Smooth muscle cell (in vitro differentiated cells): ENCODE data around the gene ORC3. TPM values are rescaled to one million over a fixed set of nuclear protein-coding genes. Genes with fewer than 3 reads are reported as not detected.
"Not testable (repeated sequence)": the region's sequence is repeated elsewhere in the genome, so short reads cannot be mapped to it uniquely, and the experiment has no call there.

ENCODE experiments used
- DNase-seq: peaks from one replicate; lab custom pipeline; 2025; ENCODE audit not compliant: unreplicated experiment; lab: John Stamatoyannopoulos, UW
- H2AFZ ChIP-seq: fragments of 200-600 bp; sonication (generic); 2 replicates; pipeline ENCODE4 v1.6.0; 2016; ENCODE audit warnings: antibody characterized with exemption, low read depth, mild to moderate bottlenecking
- H3F3A ChIP-seq: fragments of 200-600 bp; sonication (generic); 2 replicates; pipeline ENCODE4 v1.6.0; 2017; ENCODE audit warnings: antibody characterized with exemption, low read depth
- H3K27ac ChIP-seq: fragments of 200-600 bp; sonication (generic); 2 replicates; pipeline ENCODE4 v1.5.1; 2016; ENCODE audit warnings: low read depth, mild to moderate bottlenecking
- H3K27me3 ChIP-seq: fragments of 200-600 bp; sonication (generic); 2 replicates; pipeline ENCODE4 v1.6.1; 2016; ENCODE audit warnings: low read depth, mild to moderate bottlenecking
- H3K36me3 ChIP-seq: fragments of 200-600 bp; sonication (generic); 2 replicates; pipeline ENCODE4 v1.5.1; 2016; ENCODE audit warnings: low read depth
- H3K4me1 ChIP-seq: fragments of 200-600 bp; sonication (generic); 2 replicates; pipeline ENCODE4 v1.5.1; 2016; ENCODE audit warnings: low read depth
- H3K4me2 ChIP-seq: fragments of 200-600 bp; sonication (generic); 2 replicates; pipeline ENCODE4 v1.6.0; 2016; ENCODE audit warnings: mild to moderate bottlenecking
- H3K4me3 ChIP-seq: fragments of 200-600 bp; sonication (generic); 2 replicates; pipeline ENCODE4 v1.5.1; 2016; ENCODE audit warnings: mild to moderate bottlenecking
- H3K79me2 ChIP-seq: fragments of 200-600 bp; sonication (generic); 2 replicates; pipeline ENCODE4 v1.6.0; 2016; ENCODE audit warnings: low read depth, mild to moderate bottlenecking
- H3K9ac ChIP-seq: fragments of 200-600 bp; sonication (generic); 2 replicates; pipeline ENCODE4 v1.6.0; 2016; ENCODE audit warnings: low read depth
- H3K9me3 ChIP-seq: fragments of 200-600 bp; sonication (generic); replicated peaks from 2 replicates; pipeline ENCODE4 v1.5.1; 2016; ENCODE audit warnings: low read depth
- H4K20me1 ChIP-seq: fragments of 200-600 bp; sonication (generic); 2 replicates; pipeline ENCODE4 v1.6.0; 2016; ENCODE audit warnings: low read depth
- WGBS: methylation state at CpG from one replicate; pipeline ENCODE4 v1.1.7; 2016; ENCODE audit warnings: low lambda C conversion rate; 5-methylcytosine and 5-hydroxymethylcytosine counted together
- polyA plus RNA-seq: library from polyadenylated mRNA; unstranded; fragments of >200 nt; fragmentation: Nextera tagmentation; extraction: Ambion mirVana; gene quantifications from 2 replicates; pipeline ENCODE4 v1.2.1, GENCODE V29; 2016
- total RNA-seq: library from RNA; depleted of rRNA; stranded (reverse); fragments of >200 nt; gene quantifications from 2 replicates; pipeline ENCODE4 v1.2.3, GENCODE V29; 2014
- TF ChIP-seq, protein P1 (sequence below): fragments of 200-600 bp; sonication (generic); IDR thresholded peaks from 2 replicates; pipeline ENCODE4 v1.5.1; 2017; ENCODE audit warnings: borderline replicate concordance, mild to moderate bottlenecking, antibody characterized with exemption; ENCODE audit not compliant: insufficient read depth, poor library complexity, severe bottlenecking

ORC3 gene
- total and polyA plus RNA-seq, 2 experiments from 2014 or later = 23.4 to 37.1 TPM

- Histone ChIP-seq H3K4me2 (no peak overlapping the region), H3K9ac (no peak overlapping the region), H3K27ac (no peak overlapping the region), H3F3A (peaks cover 7% of the 10 kb centered on the region), H3K36me3 (no peaks in the 10 kb centered on the region), H3K79me2 (peaks cover 100% of the 10 kb centered on the region), H2AFZ (no peak overlapping the region), H3K4me3 (no peak overlapping the region), H3K9me3 (no peaks in the 10 kb centered on the region), H3K27me3 (no peaks in the 10 kb centered on the region), H3K4me1 (peaks cover 11% of the 10 kb centered on the region), H4K20me1 (peaks cover 100% of the 10 kb centered on the region)
- TF ChIP-seq, protein P1, sequence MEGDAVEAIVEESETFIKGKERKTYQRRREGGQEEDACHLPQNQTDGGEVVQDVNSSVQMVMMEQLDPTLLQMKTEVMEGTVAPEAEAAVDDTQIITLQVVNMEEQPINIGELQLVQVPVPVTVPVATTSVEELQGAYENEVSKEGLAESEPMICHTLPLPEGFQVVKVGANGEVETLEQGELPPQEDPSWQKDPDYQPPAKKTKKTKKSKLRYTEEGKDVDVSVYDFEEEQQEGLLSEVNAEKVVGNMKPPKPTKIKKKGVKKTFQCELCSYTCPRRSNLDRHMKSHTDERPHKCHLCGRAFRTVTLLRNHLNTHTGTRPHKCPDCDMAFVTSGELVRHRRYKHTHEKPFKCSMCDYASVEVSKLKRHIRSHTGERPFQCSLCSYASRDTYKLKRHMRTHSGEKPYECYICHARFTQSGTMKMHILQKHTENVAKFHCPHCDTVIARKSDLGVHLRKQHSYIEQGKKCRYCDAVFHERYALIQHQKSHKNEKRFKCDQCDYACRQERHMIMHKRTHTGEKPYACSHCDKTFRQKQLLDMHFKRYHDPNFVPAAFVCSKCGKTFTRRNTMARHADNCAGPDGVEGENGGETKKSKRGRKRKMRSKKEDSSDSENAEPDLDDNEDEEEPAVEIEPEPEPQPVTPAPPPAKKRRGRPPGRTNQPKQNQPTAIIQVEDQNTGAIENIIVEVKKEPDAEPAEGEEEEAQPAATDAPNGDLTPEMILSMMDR = no peak
- WGBS = 95% methylated on average over 3 of the region's 3 CpGs
- DNase-seq = no peak
Observed at GRCh38 chr6:87687296-87687695, 97.4 kb downstream of the ORC3 start.

DNA sequence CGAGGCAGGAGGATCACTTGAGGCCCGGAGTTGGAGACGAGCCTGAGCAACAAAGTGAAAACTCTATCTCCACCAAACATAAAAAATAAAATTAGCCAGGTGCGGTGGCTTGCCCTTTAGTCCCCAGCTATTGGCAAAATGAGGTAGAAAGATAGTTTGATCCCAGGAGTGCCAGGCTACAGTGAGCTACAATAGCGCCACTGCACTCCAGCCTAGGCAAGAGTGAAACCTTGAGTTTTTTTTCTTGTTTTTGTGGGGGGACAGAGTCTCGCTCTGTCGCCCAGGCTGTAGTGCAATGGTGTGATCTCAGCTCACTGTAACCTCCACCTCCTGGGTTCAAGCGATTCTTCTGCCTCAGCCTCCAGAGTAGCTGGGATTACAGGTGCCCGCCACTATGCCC lies 98.0 kb downstream of the ORC3 start:
- peaks cover 100% of the 10 kb centered on the region for H3K79me2 ChIP-seq
- H3K4me1 ChIP-seq, H3K4me2 ChIP-seq, H2AFZ ChIP-seq, H3K9ac ChIP-seq, DNase-seq, H3K27me3 ChIP-seq, H3K36me3 ChIP-seq, H3K27ac ChIP-seq, H3K9me3 ChIP-seq, H3F3A ChIP-seq, H3K4me3 ChIP-seq: not testable (repeated sequence)
- H4K20me1 ChIP-seq = peaks cover 100% of the 10 kb centered on the region
- WGBS = 97% methylated on average over 9 of the region's 9 CpGs

- no peak overlapping the region for H3K9ac ChIP-seq
- peaks cover 21% of the 10 kb centered on the region for H3K4me1 ChIP-seq
- H3K79me2 ChIP-seq = peaks cover 100% of the 10 kb centered on the region
- H2AFZ ChIP-seq = no peak overlapping the region
- TF ChIP-seq, protein P1 = no peak
- H4K20me1 ChIP-seq = peaks cover 100% of the 10 kb centered on the region
- no peak for DNase-seq
- H3K4me3 ChIP-seq = no peak overlapping the region
- 99% methylated on average over 3 of the region's 3 CpGs for WGBS
- H3K36me3 ChIP-seq = no peaks in the 10 kb centered on the region
- H3K27me3 ChIP-seq = no peaks in the 10 kb centered on the region
- H3F3A ChIP-seq = peaks cover 4% of the 10 kb centered on the region
- H3K27ac ChIP-seq = no peak overlapping the region
- H3K9me3 ChIP-seq = no peaks in the 10 kb centered on the region
- H3K4me2 ChIP-seq = no peak overlapping the region
Observed at GRCh38 chr6:87690441-87690840, 100.5 kb downstream of the ORC3 start.

- H3K4me2 ChIP-seq = no peak overlapping the region
- no peaks in the 10 kb centered on the region for H3K36me3 ChIP-seq
- peaks cover 22% of the 10 kb centered on the region for H3K4me1 ChIP-seq
- H3K27ac ChIP-seq = no peak overlapping the region
- no peaks in the 10 kb centered on the region for H3K27me3 ChIP-seq
- peaks cover 3% of the 10 kb centered on the region for H3F3A ChIP-seq
- no peak overlapping the region for H3K9ac ChIP-seq
- H2AFZ ChIP-seq = no peak overlapping the region
- no peak overlapping the region for H3K4me3 ChIP-seq
- H3K79me2 ChIP-seq = peaks cover 100% of the 10 kb centered on the region
- TF ChIP-seq, protein P1 = no peak
- H3K9me3 ChIP-seq = no peaks in the 10 kb centered on the region
- no peak for DNase-seq
- WGBS = 89% methylated on average over 2 of the region's 2 CpGs
- peaks cover 100% of the 10 kb centered on the region for H4K20me1 ChIP-seq
Observed at GRCh38 chr6:87692086-87692485, 102.2 kb downstream of the ORC3 start.

DNA sequence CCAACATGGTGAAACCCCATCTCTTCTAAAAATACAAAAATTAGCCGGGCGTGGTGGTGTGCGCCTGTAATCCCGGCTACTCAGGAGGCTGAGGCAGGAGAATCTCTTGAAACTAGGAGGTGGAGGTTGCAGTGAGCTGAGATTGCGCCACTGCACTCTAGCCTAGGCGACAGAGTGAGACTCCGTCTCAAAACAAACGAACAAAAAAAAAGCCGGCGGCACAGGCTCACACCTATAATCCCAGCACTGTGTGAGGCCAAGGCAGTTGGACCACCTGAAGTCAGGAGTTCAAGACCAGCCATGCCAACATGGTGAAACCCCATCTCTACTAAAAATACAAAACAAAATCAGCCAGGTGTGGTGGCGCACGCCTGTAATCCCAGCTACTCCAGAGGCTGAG lies 106.9 kb downstream of the ORC3 start:
- not testable (repeated sequence) for H3K9me3 ChIP-seq, H3K36me3 ChIP-seq, H3F3A ChIP-seq, H3K27ac ChIP-seq, H3K9ac ChIP-seq, DNase-seq, H2AFZ ChIP-seq, H3K27me3 ChIP-seq, H3K4me3 ChIP-seq
- WGBS = 96% methylated on average over 12 of the region's 12 CpGs
- Histone ChIP-seq H3K79me2 (peaks cover 100% of the 10 kb centered on the region), H3K4me2 (peak overlapping the region; percentile 100), H4K20me1 (peaks cover 95% of the 10 kb centered on the region), H3K4me1 (peaks cover 45% of the 10 kb centered on the region)
